AG04450 (cell line): ENCODE results near the gene CKS1B. TPM values are rescaled to one million over a fixed set of nuclear protein-coding genes. Genes with fewer than 3 reads are reported as not detected.

Source experiments
- CTCF ChIA-PET: fragments of 300-600, 350-600 bp; formaldehyde crosslinking; extraction: SDS; loops from one replicate; lab custom pipeline; 2022; ENCODE audit warnings: antibody characterized with exemption, inconsistent platforms; lab: Charles Lee
- POLR2A ChIA-PET: fragments of 350-600 bp; formaldehyde crosslinking; extraction: SDS; loops from one replicate; lab custom pipeline; 2021; ENCODE audit warnings: antibody characterized with exemption, inconsistent platforms; lab: Yijun Ruan, JAX
- DNase-seq: peaks from one replicate; pipeline ENCODE4 v3.0.0-alpha.2; 2011; ENCODE audit warnings: low read depth, low spot score
- H3K27ac ChIP-seq: one replicate; pipeline ENCODE4 v1.5.1; 2012; ENCODE audit warnings: low read depth, low read length, control low read depth
- H3K27me3 ChIP-seq: one replicate; pipeline ENCODE4 v1.6.0; 2012; ENCODE audit warnings: low read length; ENCODE audit not compliant: control insufficient read depth, insufficient read depth
- H3K4me3 ChIP-seq: 2 replicates; pipeline ENCODE4 v1.5.1; 2011; ENCODE audit warnings: mild to moderate bottlenecking, low read depth, low read length, control low read depth
- H3K9me3 ChIP-seq: 2 replicates; pipeline ENCODE4 v1.5.1; 2012; ENCODE audit warnings: low read length; ENCODE audit not compliant: control insufficient read depth, insufficient read depth
- CTCF ChIP-seq: IDR thresholded peaks from 2 replicates; pipeline ENCODE4 v1.5.1; 2011; ENCODE audit warnings: low read depth, low read length, control low read depth, inconsistent platforms
- polyA plus RNA-seq: library from polyadenylated mRNA; depleted of rRNA; stranded (reverse); fragments of >200 nt; gene quantifications from 2 replicates; pipeline ENCODE4 v1.2.3, GENCODE V29; 2011

The CKS1B gene
- polyA plus RNA-seq, 1 experiment, result 81.3 TPM

GRCh38 chr1:155009221-155009711 lies 34.8 kb downstream of the CKS1B start:
- no peak overlapping the region for H3K4me3 ChIP-seq
- no peaks in the 10 kb centered on the region for H3K27me3 ChIP-seq
- POLR2A ChIA-PET, result no interaction called here
- H3K27ac ChIP-seq, result no peak overlapping the region
- CTCF ChIA-PET, result interaction anchor here (4.5 kb wide), 1 partner anchor 8 kb away, joined by 38 read pairs; no protein-coding TSS in a partner anchor
- DNase-seq, result no peak
- H3K9me3 ChIP-seq, result no peaks in the 10 kb centered on the region
- TF ChIP-seq CTCF, result no peak

- H3K27me3 ChIP-seq, result no peaks in the 10 kb centered on the region
- CTCF ChIA-PET, result interaction anchor here (4.5 kb wide), 1 partner anchor 8 kb away, joined by 38 read pairs; no protein-coding TSS in a partner anchor
- POLR2A ChIA-PET, result no interaction called here
- no peak overlapping the region for H3K4me3 ChIP-seq
- no peak overlapping the region for H3K27ac ChIP-seq
- H3K9me3 ChIP-seq, result no peaks in the 10 kb centered on the region
- no peak for TF ChIP-seq CTCF
- no peak for DNase-seq
These were observed 35.3 kb downstream of the CKS1B start for GRCh38 chr1:155009742-155010141.

- Histone ChIP-seq H3K27me3 (no peaks in the 10 kb centered on the region), H3K9me3 (no peaks in the 10 kb centered on the region), H3K27ac (no peak overlapping the region), H3K4me3 (no peak overlapping the region)
- TF ChIP-seq CTCF, result no peak
- CTCF ChIA-PET, result interaction anchor here (1.0 kb wide), 2 partner anchors 14 to 184 kb away, joined by 3 to 4 read pairs; no protein-coding TSS in a partner anchor
- POLR2A ChIA-PET, result no interaction called here
- no peak for DNase-seq
These were observed 35.9 kb downstream of the CKS1B start for GRCh38 chr1:155010211-155010918.

GRCh38 chr1:155011004-155011416 lies 36.5 kb downstream of the CKS1B start:
- Histone ChIP-seq H3K27me3 (no peaks in the 10 kb centered on the region), H3K27ac (no peak overlapping the region), H3K9me3 (no peaks in the 10 kb centered on the region), H3K4me3 (no peak overlapping the region)
- POLR2A ChIA-PET, result no interaction called here
- CTCF ChIA-PET, result interaction anchor here (1.0 kb wide), 2 partner anchors 15 to 183 kb away, joined by 3 to 4 read pairs; no protein-coding TSS in a partner anchor
- no peak for TF ChIP-seq CTCF
- DNase-seq, result no peak

GRCh38 chr1:155011437-155012025 lies 37.0 kb downstream of the CKS1B start:
- ChIA-PET CTCF (interaction anchor here (1.0 kb wide), 1 partner anchor 182 kb away, joined by 4 read pairs; no protein-coding TSS in a partner anchor), POLR2A (interaction anchor here (0.6 kb wide), 1 partner anchor 707 kb away, joined by 4 read pairs; no protein-coding TSS in a partner anchor)
- Histone ChIP-seq H3K27ac (no peak overlapping the region), H3K27me3 (no peaks in the 10 kb centered on the region), H3K9me3 (no peaks in the 10 kb centered on the region), H3K4me3 (no peak overlapping the region)
- TF ChIP-seq CTCF, result no peak
- DNase-seq, result no peak
